GM13977 (cell line): Measurements from ENCODE around the gene HTRA2.
A peak's percentile ranks its signal among the peaks of the same experiment; 100 is the strongest.

Experiments used
- DNase-seq: peaks from one replicate; pipeline ENCODE4 v3.0.0; 2012; ENCODE audit warnings: low spot score
- in situ Hi-C: fragments of 300-500 bp; cut with MboI; formaldehyde crosslinking; loops from one replicate; pipeline ENCODE4 v1.12.0; 2022; ENCODE audit warnings: low sequenced_read_pairs, low pct_unique_long_range_greater_than_20kb, mixed read lengths, inconsistent platforms; ENCODE audit not compliant: unreplicated experiment
- TF ChIP-seq, protein P1 (sequence below): IDR thresholded peaks from 2 replicates; pipeline ENCODE4 v1.5.1; 2012; ENCODE audit warnings: mild to moderate bottlenecking, control low read depth; ENCODE audit not compliant: insufficient read depth; ENCODE audit errors: extremely low read depth, missing control alignments

The HTRA2 gene

GRCh38 chr2:74507145-74507925, 22.4 kb upstream of the HTRA2 start, which contains the start of gene PCGF1:
Gene PCGF1, minus strand, starts transcription at chr2:74507695. Its CDS starts 27 bp downstream, at chr2:74507668.
- peak; percentile 97 for DNase-seq
- in situ Hi-C loops = no loop called here
- TF ChIP-seq, protein P1, sequence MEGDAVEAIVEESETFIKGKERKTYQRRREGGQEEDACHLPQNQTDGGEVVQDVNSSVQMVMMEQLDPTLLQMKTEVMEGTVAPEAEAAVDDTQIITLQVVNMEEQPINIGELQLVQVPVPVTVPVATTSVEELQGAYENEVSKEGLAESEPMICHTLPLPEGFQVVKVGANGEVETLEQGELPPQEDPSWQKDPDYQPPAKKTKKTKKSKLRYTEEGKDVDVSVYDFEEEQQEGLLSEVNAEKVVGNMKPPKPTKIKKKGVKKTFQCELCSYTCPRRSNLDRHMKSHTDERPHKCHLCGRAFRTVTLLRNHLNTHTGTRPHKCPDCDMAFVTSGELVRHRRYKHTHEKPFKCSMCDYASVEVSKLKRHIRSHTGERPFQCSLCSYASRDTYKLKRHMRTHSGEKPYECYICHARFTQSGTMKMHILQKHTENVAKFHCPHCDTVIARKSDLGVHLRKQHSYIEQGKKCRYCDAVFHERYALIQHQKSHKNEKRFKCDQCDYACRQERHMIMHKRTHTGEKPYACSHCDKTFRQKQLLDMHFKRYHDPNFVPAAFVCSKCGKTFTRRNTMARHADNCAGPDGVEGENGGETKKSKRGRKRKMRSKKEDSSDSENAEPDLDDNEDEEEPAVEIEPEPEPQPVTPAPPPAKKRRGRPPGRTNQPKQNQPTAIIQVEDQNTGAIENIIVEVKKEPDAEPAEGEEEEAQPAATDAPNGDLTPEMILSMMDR = peak; percentile 68

DNA sequence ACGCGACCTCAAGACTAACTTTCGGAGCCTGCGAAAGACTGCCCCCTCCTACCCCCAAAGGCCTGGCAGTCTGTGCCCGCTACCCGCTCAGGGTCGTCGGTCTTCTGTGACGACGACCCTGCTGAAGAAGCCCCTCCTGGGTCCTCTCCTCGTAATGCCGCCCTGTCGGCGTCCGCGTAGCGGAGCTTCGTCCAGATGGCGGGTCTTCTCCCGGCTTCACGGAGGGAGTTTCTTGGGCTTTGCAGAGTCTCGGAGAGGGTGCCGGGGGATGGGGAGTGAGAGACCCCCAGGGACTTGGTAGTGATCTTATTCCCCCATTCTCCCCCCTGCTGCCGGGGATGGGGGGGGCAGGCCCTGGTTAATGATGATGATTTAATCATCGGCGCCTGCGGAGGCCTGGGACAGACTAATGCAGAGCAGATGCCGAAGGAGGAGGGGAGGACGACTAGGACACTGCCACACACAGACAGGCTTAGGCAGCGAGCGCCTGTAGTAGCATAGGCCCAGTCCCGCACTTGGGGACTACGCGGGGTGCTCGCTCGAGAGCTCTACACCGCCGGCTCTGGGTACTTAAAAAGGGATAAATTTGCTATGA, 21.7 kb upstream of the HTRA2 start:
- DNase-seq = peak; percentile 58
- in situ Hi-C loops = no loop called here
- TF ChIP-seq, protein P1 = no peak

- DNase-seq = no peak
- TF ChIP-seq, protein P1 = no peak
- in situ Hi-C loops = no loop called here
These were observed 19.5 kb upstream of the HTRA2 start for GRCh38 chr2:74510272-74510671.

DNA sequence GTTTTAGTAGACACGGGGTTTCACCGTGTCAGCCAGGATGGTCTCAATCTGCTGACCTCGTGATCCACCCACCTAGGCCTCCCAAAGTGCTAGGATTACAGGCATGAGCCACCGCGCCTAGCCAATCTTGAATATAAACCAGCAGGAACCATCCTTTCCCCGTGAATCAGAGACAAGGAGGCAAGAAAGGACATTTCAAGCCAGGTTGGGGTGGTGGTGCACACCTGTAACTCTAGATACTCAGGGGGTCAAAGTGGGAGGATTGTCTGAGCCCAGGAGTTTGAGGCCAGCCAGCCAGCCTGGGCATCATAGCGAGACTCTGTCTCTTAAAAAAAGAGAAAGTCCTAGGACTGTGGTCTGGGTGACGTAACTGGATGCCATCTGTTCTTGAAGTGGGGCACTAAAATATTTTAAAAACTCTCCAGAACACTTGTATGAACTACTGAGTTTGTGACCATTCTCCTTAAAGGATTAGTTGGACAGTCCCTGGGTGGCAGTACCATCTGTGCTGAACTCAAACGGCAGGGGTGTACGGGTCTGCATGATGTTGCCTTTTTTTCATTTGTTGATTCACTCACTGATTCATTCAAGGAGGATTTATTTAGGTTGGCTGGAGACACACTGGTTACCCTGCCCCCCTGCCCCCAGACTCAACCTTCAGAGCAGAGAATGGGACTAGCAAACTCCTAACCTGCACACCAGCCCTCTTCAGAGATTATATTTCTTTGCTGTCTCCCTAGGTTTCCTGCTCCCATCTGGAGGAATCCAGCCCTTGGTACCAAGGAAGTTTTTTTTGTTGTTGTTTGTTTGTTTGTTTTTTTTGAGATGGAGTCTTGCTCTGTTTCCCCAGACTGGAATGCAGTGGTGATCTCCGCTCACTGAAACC, 18.4 kb upstream of the HTRA2 start:
- TF ChIP-seq, protein P1 = no peak
- in situ Hi-C loops = no loop called here

DNA sequence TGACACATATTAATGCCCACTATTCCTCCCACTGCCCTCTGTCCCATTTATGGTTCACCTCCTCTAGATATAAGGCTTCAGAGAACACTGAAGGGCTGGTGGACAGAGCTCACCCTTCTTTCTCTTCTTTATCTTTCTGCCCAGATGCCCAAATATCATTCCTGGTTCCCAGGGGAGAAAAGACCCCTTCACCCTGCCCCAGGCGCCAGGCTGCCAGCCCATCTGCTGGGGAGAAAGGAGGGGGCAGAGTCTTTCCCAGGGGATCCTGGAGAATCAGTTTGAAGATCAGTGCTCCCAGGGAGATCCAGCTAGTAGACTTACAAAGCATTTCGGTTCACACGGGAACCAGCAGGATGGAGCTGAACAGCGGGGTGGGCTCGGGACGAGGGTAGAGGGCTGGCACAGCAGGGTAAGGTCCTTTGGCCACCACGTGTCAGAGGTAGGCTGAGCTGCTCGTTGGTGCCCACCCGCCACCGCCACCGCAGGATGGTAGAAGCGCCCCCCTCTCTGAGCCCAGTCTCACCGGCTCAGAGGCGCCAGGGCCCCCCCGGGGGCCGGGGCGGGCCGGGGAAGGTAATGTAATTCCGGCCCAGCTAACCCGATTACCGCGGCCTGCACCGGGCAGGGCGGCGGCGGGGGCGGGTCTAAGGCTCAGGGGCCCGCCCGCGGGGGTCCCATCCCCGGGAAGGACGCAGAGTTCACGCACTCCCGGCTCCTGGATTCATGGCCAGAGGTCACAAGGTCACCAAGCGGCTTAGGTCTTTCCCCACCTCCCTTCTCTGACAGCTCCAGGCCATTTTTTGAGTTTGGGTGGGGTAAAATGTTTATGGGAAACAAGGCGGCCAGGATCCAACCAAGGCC, 16.8 kb upstream of the HTRA2 start:
- DNase-seq = no peak
- TF ChIP-seq, protein P1 = no peak
- in situ Hi-C loops = no loop called here

More for the DNA sequence above, 18.4 kb upstream of the HTRA2 start:
- no peak for DNase-seq
